Neural crest cell (in vitro differentiated cells): Measurements from ENCODE around the gene SLC66A1. TPM values are rescaled to one million over a fixed set of nuclear protein-coding genes. Genes with fewer than 3 reads are reported as not detected.

Experiments
- DNase-seq: peaks from one replicate; pipeline ENCODE4 v3.0.0; 2021; ENCODE audit warnings: low read depth, mixed read lengths, low spot score
- H3K27ac Mint-ChIP-seq: one replicate; pipeline ENCODE4 v1.8.0; 2021; ENCODE audit warnings: mild to moderate bottlenecking, mixed read lengths; ENCODE audit not compliant: unreplicated experiment
- H3K27me3 Mint-ChIP-seq: 2 replicates; pipeline ENCODE4 v1.8.0; 2021; ENCODE audit warnings: low read depth, mild to moderate bottlenecking, mixed read lengths
- H3K36me3 Mint-ChIP-seq: 2 replicates; pipeline ENCODE4 v1.8.0; 2021; ENCODE audit warnings: low read depth, mild to moderate bottlenecking, mixed read lengths
- H3K4me1 Mint-ChIP-seq: 2 replicates; pipeline ENCODE4 v1.8.0; 2021; ENCODE audit warnings: mixed read lengths
- H3K4me3 Mint-ChIP-seq: one replicate; pipeline ENCODE4 v1.8.0; 2021; ENCODE audit warnings: mild to moderate bottlenecking, mixed read lengths
- H3K9me3 Mint-ChIP-seq: 2 replicates; pipeline ENCODE4 v1.8.0; 2021; ENCODE audit warnings: mixed read lengths
- total RNA-seq: library from RNA; stranded (reverse); gene quantifications from 2 replicates; pipeline ENCODE4 v1.2.1, GENCODE V29; 2021
- TF ChIP-seq, protein P1 (sequence below): fragments of 200-600 bp; sonication (generic); conservative IDR thresholded peaks from 2 replicates; pipeline ENCODE4 v1.5.0; 2021; ENCODE audit warnings: antibody characterized with exemption, mild to moderate bottlenecking

SLC66A1 gene
- total RNA-seq, 1 donor from 2014 or later = 27.4 TPM

DNA sequence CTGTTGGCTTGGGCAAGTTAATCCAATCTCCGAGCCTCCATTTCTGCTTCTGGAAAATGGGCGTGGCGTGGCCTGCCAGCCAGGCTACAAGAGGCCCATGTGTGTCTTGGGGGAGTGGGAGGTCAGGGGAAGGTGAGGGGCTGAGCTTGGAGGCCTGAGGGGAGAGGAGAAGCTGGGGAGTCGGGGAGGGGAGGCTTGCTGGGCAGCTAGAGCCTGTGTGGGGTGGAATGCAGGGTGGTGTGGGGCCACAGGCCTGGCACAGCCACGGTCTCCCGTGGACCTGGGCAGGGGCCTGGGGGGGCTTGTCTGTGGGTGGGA, 14.6 kb downstream of the SLC66A1 start:
- H3K9me3 Mint-ChIP-seq = no peaks in the 10 kb centered on the region
- no peak overlapping the region for H3K27ac Mint-ChIP-seq
- no peaks in the 10 kb centered on the region for H3K4me1 Mint-ChIP-seq
- TF ChIP-seq, protein P1, sequence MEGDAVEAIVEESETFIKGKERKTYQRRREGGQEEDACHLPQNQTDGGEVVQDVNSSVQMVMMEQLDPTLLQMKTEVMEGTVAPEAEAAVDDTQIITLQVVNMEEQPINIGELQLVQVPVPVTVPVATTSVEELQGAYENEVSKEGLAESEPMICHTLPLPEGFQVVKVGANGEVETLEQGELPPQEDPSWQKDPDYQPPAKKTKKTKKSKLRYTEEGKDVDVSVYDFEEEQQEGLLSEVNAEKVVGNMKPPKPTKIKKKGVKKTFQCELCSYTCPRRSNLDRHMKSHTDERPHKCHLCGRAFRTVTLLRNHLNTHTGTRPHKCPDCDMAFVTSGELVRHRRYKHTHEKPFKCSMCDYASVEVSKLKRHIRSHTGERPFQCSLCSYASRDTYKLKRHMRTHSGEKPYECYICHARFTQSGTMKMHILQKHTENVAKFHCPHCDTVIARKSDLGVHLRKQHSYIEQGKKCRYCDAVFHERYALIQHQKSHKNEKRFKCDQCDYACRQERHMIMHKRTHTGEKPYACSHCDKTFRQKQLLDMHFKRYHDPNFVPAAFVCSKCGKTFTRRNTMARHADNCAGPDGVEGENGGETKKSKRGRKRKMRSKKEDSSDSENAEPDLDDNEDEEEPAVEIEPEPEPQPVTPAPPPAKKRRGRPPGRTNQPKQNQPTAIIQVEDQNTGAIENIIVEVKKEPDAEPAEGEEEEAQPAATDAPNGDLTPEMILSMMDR = no peak
- H3K36me3 Mint-ChIP-seq = peaks cover 2% of the 10 kb centered on the region
- H3K27me3 Mint-ChIP-seq = no peaks in the 10 kb centered on the region
- no peak for DNase-seq
- no peak overlapping the region for H3K4me3 Mint-ChIP-seq

DNA sequence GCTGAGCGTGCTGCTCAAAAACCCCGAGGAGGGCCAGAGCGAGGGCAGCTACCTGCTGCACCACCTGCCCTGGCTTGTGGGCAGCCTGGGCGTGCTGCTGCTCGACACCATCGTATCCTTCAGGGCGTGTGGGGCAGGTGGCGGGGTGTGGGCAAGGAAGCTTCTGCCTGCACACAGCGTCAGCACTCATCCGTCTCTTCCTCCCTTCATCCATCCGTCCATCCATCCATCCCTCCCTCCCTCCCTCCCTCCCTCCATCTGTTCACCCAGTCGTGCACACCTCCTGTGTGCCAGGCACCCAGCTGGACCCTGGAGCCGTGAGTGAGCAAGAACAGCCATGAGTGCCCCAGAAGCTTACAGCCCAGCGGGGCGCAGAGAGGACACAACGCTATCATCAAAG, 15.2 kb downstream of the SLC66A1 start:
- Mint-ChIP-seq H3K27me3 (no peaks in the 10 kb centered on the region), H3K27ac (no peak overlapping the region), H3K4me1 (no peaks in the 10 kb centered on the region), H3K9me3 (no peaks in the 10 kb centered on the region), H3K4me3 (peak overlapping the region; percentile 2), H3K36me3 (peaks cover 1% of the 10 kb centered on the region)
- no peak for DNase-seq
- TF ChIP-seq, protein P1 = no peak

GRCh38 chr1:19327736-19328135, 15.6 kb downstream of the SLC66A1 start:
- H3K27ac Mint-ChIP-seq = no peak overlapping the region
- no peaks in the 10 kb centered on the region for H3K9me3 Mint-ChIP-seq
- TF ChIP-seq, protein P1 = no peak
- H3K4me3 Mint-ChIP-seq = peak overlapping the region; percentile 2
- no peaks in the 10 kb centered on the region for H3K4me1 Mint-ChIP-seq
- DNase-seq = no peak
- no peaks in the 10 kb centered on the region for H3K27me3 Mint-ChIP-seq
- H3K36me3 Mint-ChIP-seq = no peaks in the 10 kb centered on the region

GRCh38 chr1:19328486-19328885, 16.4 kb downstream of the SLC66A1 start:
- Mint-ChIP-seq H3K27ac (no peak overlapping the region), H3K9me3 (no peaks in the 10 kb centered on the region), H3K4me3 (no peak overlapping the region), H3K27me3 (no peaks in the 10 kb centered on the region), H3K36me3 (no peaks in the 10 kb centered on the region), H3K4me1 (no peaks in the 10 kb centered on the region)
- no peak for DNase-seq
- TF ChIP-seq, protein P1 = no peak

DNA sequence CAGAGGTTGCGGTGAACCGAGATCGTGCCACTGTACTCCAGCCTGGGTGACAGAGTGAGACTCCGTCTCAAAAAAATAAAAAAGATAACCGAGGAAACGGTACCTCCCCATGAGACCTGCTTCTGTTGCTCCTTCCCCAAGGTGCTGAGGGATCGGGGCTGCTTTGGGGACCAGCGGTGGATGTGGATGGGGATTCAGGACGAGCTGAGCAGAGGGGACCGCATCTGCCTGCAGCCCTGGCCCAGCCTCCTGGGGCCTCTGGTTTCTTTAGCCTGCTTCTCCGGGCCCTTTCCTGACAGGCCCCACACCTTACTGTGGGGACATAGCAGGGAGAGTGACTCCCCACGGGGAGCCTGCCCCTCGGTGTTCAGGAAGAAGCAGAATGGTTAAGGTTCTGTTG, 17.1 kb downstream of the SLC66A1 start:
- no peak for DNase-seq
- TF ChIP-seq, protein P1 = no peak
- H3K27ac Mint-ChIP-seq = no peak overlapping the region
- H3K9me3 Mint-ChIP-seq = no peaks in the 10 kb centered on the region
- no peaks in the 10 kb centered on the region for H3K4me1 Mint-ChIP-seq
- no peak overlapping the region for H3K4me3 Mint-ChIP-seq
- H3K27me3 Mint-ChIP-seq = no peaks in the 10 kb centered on the region
- H3K36me3 Mint-ChIP-seq = no peaks in the 10 kb centered on the region

- Mint-ChIP-seq H3K4me1 (no peaks in the 10 kb centered on the region), H3K27ac (peak overlapping the region; percentile 71), H3K4me3 (no peak overlapping the region), H3K36me3 (no peaks in the 10 kb centered on the region), H3K27me3 (no peaks in the 10 kb centered on the region), H3K9me3 (no peaks in the 10 kb centered on the region)
- TF ChIP-seq, protein P1 = no peak
- no peak for DNase-seq
Measured at GRCh38 chr1:19329611-19330010, 17.5 kb downstream of the SLC66A1 start.
